Measurements from ENCODE around the gene CNFN. TPM values are rescaled to one million over a fixed set of nuclear protein-coding genes. Genes with fewer than 3 reads are reported as not detected.

CNFN gene
- total and polyA plus RNA-seq, 10 of the 15 experiments (the other 5 are each of a cell fraction or from before 2014, with no cell fraction given) = 0.60 TPM; not detected in 9

DNA sequence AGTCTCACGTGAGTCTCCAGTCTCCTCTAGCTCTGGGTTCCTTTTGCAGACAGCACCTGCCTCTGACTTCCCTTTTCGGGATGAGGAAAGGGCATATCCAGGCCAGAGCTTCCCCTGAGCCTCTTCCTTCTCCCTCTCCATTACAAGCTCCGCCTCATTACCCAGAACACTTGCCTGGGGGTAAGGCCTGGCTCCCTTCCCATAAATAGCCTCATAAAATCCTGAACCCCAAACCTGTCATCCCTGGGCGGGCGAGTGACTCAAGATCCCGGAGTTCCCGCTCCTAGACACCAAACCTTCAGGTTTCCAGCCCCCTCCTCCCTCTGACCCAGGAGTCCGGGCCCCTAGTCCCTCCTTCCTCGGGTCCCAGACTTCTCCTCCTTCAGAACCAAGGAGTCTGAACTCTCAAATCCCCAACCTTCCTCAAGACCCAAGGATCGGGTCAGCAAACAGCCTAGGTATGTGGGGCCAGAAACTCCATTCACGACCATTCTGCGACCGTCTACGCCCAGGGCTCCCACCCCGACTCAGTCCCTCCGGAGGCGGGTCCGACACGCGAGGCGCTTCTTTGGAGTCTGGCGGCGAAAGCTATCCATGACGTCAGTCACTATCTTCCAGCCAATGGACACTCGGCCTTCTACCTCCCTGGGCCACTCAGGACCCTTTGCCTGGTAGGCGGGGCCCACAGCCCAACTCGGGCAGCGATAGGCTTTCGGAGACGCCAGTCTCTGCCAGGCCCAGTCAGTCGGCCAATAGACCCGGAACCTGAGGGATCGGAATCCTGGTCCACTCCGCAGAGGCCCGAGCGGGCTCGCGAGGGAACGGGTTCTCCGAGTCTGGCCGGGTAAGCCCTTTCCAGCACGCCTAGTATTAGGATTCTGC, 6.5 kb upstream of the CNFN start (continued):
- TF ChIP-seq, protein P1, sequence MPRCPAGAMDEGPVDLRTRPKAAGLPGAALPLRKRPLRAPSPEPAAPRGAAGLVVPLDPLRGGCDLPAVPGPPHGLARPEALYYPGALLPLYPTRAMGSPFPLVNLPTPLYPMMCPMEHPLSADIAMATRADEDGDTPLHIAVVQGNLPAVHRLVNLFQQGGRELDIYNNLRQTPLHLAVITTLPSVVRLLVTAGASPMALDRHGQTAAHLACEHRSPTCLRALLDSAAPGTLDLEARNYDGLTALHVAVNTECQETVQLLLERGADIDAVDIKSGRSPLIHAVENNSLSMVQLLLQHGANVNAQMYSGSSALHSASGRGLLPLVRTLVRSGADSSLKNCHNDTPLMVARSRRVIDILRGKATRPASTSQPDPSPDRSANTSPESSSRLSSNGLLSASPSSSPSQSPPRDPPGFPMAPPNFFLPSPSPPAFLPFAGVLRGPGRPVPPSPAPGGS (IDR thresholded peaks at IDR 0.05; ENCODE audit: borderline replicate concordance, insufficient read depth, low read depth, low read length, poor library complexity, severe bottlenecking) = no peak
- TF ChIP-seq DPF2 (IDR thresholded peaks at IDR 0.05) (peak; percentile 97), SIN3A (IDR thresholded peaks at IDR 0.05; ENCODE audit: low read depth, low read length) (peak; percentile 70; the same call in 1 of the 2 replicates), POLR2AphosphoS5 (IDR thresholded peaks at IDR 0.05; ENCODE audit: low read length) (peak; percentile 89), EP300 (IDR thresholded peaks at IDR 0.05; ENCODE audit: borderline replicate concordance in 1 of 2, control insufficient read depth in 1 of 2, low read depth in 2 of 2, low read length in 2 of 2) (no peak), POLR2AphosphoS2 (IDR thresholded peaks at IDR 0.05; ENCODE audit: low read depth, low read length) (peak; percentile 90; the same call in 1 of the 2 replicates), SUZ12 (IDR thresholded peaks at IDR 0.05; ENCODE audit: unreplicated experiment) (no peak), IRF4 (IDR thresholded peaks at IDR 0.05; ENCODE audit: low read depth, low read length) (no peak), HDGF (IDR thresholded peaks at IDR 0.05) (no peak; the same call in 1 of the 2 replicates), NBN (IDR thresholded peaks at IDR 0.05) (peak; percentile 88; the same call in 1 of the 2 replicates), CHD2 (IDR thresholded peaks at IDR 0.05; ENCODE audit: borderline replicate concordance, low read depth, low read length) (peak; percentile 96), RBBP5 (conservative IDR thresholded peaks at IDR 0.05) (no peak), STAT3 (IDR thresholded peaks at IDR 0.05; ENCODE audit: low read depth, low read length) (no peak), MTA3 (IDR thresholded peaks at IDR 0.05; ENCODE audit: borderline replicate concordance, low read length) (no peak), ZNF622 (IDR thresholded peaks at IDR 0.05) (no peak), FOXM1 (IDR thresholded peaks at IDR 0.05; ENCODE audit: low read depth, low read length) (no peak), CBX3 (IDR thresholded peaks at IDR 0.05; ENCODE audit: borderline replicate concordance, low read depth) (no peak), TCF12 (IDR thresholded peaks at IDR 0.05; ENCODE audit: low read depth, low read length) (no peak), LARP7 (IDR thresholded peaks at IDR 0.05) (peak; percentile 34; the same call in 1 of the 2 replicates), CREM (IDR thresholded peaks at IDR 0.05; ENCODE audit: low read depth) (peak; percentile 91), NFIC (IDR thresholded peaks at IDR 0.05; ENCODE audit: low read depth, low read length) (no peak), SREBF1 (IDR thresholded peaks at IDR 0.05; ENCODE audit: low read length) (no peak), ZNF384 (IDR thresholded peaks at IDR 0.05; ENCODE audit: borderline replicate concordance, low read depth, low read length) (no peak), FOS (IDR thresholded peaks at IDR 0.05; ENCODE audit: borderline replicate concordance, extremely low read depth, insufficient read length) (peak; percentile 93), NR2C2 (IDR thresholded peaks at IDR 0.05; ENCODE audit: borderline replicate concordance, control insufficient read depth, insufficient read length, low read depth) (no peak)
- TF ChIP-seq, protein P2, sequence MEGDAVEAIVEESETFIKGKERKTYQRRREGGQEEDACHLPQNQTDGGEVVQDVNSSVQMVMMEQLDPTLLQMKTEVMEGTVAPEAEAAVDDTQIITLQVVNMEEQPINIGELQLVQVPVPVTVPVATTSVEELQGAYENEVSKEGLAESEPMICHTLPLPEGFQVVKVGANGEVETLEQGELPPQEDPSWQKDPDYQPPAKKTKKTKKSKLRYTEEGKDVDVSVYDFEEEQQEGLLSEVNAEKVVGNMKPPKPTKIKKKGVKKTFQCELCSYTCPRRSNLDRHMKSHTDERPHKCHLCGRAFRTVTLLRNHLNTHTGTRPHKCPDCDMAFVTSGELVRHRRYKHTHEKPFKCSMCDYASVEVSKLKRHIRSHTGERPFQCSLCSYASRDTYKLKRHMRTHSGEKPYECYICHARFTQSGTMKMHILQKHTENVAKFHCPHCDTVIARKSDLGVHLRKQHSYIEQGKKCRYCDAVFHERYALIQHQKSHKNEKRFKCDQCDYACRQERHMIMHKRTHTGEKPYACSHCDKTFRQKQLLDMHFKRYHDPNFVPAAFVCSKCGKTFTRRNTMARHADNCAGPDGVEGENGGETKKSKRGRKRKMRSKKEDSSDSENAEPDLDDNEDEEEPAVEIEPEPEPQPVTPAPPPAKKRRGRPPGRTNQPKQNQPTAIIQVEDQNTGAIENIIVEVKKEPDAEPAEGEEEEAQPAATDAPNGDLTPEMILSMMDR (IDR thresholded peaks at IDR 0.05 in 2 of 3, conservative IDR thresholded peaks at IDR 0.05 in 1 of 3; ENCODE audit: control insufficient read depth in 2 of 3, extremely low read depth in 1 of 3, insufficient read depth in 1 of 3, low read depth in 3 of 3, low read length in 3 of 3) = no peak
- TF ChIP-seq, protein P3, sequence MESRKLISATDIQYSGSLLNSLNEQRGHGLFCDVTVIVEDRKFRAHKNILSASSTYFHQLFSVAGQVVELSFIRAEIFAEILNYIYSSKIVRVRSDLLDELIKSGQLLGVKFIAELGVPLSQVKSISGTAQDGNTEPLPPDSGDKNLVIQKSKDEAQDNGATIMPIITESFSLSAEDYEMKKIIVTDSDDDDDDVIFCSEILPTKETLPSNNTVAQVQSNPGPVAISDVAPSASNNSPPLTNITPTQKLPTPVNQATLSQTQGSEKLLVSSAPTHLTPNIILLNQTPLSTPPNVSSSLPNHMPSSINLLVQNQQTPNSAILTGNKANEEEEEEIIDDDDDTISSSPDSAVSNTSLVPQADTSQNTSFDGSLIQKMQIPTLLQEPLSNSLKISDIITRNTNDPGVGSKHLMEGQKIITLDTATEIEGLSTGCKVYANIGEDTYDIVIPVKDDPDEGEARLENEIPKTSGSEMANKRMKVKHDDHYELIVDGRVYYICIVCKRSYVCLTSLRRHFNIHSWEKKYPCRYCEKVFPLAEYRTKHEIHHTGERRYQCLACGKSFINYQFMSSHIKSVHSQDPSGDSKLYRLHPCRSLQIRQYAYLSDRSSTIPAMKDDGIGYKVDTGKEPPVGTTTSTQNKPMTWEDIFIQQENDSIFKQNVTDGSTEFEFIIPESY (IDR thresholded peaks at IDR 0.05) = no peak

All from GM12878 (cell line).